OCI-M2 (cell line): ENCODE measurements around the gene MPI.

ENCODE experiments used
- DNase-seq: peaks from one replicate; lab custom pipeline; 2025; ENCODE audit not compliant: unreplicated experiment; lab: John Stamatoyannopoulos, UW

MPI gene

GRCh38 chr15:74889883-74890664 lies at the start of gene MPI:
MPI (plus strand) TSS chr15:74890042; CDS start chr15:74890074, 32 bp downstream.
- DNase-seq = no peak

GRCh38 chr15:74840851-74841775 lies 48.7 kb upstream of the MPI start:
- no peak for DNase-seq

DNA sequence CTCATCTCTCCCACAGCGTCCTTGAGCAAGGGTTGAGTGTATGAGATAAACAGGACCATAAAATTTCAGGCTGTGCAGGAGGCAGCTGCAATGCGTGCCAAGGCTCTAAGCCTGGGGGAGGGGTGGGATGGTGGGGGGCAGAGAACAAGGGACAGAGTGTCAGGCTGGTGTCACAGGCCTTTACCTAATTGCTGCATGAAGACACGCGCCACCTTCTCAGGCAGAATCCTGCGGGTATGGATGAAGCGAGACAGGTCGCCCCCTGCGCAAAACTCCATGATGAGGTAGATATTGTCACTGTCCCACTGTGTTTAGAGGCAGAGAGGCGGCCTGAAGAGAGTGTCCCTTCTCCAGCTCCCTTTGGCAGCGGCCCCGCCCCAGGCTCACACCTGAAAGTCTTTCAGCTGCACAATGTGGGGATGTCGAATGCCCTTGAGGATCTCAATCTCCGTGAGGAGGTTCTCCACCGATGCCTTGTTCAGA lies 47.9 kb upstream of the MPI start:
- DNase-seq = no peak

DNA sequence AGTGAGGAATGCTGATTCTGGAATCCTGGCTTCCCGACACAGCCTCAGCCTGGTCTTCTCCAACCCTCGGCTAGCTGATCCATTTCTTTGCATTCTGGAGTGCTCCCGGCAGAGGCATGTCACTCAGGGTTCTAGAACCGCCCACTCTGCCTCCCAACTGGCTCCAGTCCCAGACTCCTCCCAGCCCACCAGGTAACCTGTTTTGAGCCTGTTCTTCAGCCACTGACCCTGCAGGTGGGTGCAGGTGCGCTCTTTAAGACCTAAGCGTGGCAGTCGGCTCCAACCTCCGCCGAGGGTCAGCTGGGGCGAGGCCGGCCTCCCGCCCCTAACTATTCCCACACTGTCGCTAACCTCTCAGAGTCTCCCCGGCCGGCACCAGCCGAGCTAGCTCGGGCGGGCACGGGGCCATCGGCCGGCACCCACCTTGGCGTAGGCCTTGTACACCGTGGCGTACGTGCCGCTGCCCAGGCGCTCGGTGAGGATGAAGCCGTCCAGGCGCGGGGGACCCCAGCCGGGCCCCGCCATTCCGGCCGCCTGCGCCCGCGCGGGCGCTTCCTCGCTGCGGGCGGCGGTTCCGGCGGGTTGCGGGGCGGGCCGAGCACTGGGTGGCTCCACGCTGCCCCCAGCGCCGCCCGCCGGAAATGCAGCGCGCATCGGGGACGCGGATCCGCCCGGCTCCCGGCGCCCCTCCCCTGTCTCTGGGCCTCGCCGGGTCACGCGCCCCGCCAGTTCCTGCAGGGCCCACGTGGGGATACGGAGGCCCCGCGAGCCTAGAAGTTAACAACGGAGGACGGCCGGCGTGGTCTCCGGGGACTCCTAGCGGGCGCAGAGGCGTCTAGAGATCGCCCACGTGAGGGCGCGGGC lies 47.0 kb upstream of the MPI start, which contains the start of gene ULK3:
ULK3 (minus strand) TSS at position 576 of the 864 bp plus-strand sequence; CDS start at position 525, 51 bp downstream.
- no peak for DNase-seq

GRCh38 chr15:74843445-74843828 lies 46.4 kb upstream of the MPI start:
- no peak for DNase-seq

DNA sequence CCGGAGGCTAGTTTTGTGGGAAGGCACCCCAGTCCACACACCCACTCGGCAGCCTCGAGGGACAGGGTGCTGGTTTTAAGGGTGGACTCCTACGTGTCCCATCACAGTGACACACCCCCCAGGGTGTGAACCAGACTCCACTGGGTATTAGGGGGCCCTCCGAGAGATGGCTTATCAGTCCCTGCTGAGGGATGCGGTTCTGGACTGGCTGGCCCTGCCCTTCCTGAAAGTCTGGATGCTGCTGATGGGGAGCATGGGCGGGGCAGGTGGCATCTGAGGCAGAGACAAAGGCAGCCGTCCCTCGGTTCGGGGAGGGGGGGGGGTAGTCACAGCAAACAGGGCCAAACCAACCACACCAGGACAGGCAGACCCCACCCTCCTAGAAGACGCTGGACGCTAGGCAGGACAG lies 45.9 kb upstream of the MPI start:
- DNase-seq = no peak

DNA sequence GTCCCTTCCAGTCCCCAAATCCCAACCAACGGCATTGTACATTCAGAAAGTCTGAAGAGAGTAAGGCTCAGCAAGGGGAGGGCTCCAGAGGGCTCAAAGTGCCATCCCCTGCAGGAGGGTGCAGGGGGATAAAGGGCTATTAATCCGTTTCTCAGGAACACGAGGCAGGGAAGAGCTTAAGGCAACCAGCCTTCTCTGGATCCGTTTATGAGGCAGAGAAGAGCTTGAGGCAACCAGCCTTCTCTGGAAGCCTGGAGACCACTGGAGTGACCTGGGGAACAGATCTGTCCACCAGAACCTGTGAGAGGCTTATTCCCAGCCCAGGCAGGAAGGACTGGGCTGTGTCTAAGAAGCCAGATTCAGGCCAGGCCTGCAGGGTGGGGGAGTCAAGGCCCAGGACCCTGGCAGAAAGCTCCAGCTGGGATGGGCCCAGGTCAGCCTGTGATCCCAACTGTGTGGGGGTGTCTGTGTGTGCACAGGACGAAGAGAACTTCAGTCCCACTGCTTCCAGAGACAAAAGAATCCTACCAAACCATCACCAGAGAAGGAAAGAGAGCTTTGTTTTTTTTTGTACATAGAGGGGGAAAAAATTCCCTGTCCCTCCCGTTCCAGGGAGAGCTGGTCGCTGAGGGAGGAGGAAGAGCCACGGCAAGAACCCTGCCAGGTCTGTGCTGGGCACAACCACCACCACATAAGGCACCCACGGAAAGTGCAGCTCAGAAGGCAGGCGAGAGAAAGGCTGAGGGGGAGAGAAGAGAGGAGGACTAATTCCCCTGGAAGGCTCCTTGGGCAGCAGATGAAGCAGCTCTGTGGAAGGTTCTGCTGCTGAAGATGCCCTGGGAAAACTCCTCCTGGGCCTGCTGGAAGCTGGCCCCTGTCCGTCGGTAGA lies 45.3 kb upstream of the MPI start:
- DNase-seq = no peak

DNA sequence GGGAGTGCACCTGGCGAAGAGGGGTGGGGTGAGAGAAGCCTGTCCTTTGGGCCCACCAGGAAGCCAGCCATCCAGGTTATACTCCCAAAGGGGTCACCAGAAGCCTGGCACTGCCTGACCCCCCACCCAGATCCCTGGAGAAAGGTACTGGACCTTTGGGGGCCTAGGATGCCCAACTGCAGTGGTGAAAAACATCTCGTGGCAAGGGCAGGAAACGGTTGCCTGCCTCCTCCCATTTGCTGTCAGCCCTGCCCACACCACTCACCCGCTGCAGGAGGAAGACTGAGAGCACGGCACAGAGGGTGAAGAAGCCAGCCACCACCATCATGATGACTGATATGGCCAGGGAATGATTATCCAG lies 44.7 kb upstream of the MPI start:
- DNase-seq = no peak

DNA sequence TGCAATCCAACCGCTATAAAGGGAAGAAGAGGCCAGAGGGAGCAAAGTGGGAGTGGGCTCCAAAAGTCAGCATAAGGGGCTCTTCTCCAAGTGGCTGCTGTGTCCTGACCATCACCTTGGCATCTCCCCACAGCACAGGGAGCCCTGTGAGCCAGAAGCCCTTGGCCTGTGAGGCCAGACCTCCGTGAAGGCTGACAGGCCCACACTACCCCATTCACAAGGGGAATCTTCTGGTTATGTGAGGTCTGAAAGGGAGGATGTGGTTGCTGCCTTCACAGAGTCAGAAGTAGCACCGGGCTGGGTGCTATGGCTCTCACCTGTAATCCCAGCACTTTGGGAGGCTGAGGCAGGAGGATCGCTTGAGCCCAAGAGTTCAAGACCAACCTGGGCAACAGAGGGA lies 44.3 kb upstream of the MPI start:
- DNase-seq = no peak

DNA sequence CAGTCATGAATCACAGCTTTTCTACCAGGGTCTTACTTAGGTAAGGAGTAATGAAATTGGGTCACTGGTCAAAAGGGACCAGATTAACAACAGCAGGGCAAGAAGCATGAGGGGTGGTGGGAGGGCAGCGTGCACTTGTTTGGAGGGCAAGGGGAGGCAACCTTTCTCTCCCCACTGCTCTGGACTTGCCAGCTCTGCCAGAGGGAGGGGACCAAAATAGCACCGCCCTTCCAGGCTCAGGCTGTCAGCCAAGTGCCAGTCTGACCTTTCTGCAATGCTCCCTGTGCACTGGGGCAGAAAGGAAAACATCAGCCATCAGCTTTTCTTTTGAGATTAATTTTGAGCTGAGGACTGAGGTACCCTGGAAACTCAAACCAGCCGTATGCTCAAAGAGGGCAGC lies 42.4 kb upstream of the MPI start:
- no peak for DNase-seq

DNA sequence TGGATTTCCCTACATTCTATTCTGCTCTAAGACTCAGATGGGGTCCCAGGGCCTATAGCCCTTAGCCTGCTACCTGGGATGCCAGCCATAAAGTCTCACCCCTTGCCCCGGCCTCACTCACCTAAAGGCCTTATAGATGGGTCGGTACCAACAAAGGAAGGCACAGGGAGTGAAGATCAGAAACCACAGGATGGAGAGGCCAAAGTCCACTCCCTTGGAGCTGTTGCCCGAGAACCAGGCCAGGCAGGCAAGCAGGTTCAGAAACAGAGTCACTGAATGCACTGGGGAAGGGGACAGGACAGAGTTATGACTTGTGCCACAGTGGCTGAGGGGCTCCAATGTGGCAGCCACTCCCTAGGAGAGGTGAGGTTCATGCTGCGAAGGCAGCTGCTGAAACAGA lies 39.4 kb upstream of the MPI start:
- DNase-seq = no peak

DNA sequence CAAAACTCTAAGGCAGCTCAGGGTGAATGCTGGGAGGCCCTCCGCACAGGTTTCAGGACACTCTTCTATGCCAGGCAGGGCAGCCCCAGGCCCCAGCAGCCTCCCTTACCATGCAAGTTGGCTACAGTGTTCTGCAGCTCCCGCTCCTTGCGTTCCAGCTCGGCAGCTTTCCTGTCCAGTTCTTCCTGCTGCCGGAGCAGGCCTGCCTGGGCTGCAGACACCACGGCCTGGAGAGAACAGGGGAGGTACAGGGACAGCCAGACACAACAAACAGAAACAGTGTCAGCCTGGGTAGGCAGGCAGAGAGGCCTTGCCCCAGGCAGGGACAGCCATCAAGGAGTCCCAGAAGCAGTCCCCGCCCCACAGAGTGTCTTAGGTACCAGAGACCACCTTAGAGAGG lies 37.9 kb upstream of the MPI start:
- no peak for DNase-seq

DNA sequence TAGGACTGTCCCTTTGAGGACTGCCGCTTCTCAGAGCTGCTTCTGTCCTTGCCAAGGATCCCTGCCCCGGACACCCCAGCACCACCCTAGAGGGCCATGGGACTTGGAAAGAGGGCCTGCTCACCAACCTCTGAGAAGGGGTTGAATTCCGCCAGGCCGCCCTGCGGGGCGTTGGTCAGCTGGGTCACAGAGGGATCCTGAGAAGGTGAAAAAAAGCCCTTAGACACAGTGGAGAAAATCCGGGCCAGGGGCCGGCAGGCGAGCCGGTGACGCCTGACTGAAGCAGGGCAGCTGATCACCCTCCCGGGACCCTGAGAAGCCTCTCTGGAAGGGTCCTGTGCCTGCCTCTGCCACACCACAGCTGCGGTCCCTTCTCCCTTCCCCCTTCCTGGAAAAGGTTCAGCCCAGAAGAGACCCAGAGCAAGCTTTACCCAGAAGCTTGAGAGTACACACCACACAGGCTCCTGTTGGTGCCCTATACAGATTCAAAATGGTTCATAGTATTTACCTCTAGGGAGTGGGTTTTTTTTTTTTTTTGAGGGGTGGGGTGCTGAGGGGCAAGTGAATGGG lies 35.3 kb upstream of the MPI start:
- DNase-seq = no peak

GRCh38 chr15:74855857-74856256 lies 34.0 kb upstream of the MPI start:
- DNase-seq = no peak

DNA sequence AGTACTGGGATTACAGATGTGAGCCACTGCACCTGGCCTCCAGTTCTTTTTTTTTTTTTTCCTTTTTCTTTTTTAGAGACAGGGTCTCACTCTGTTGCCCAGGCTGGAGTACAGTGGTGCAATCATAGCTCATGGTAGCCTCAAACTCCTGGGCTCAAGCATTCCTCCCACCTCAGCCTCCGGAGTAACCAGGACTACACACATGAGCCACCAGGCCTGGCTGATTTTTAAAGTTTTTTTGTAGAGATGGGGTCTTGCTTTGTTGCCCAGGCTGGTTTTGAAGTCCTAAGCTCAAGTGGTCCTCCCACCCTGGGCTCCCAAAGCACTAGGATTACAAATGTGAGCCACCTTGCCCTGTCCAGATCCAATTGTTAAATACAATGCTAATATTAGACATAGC lies 33.3 kb upstream of the MPI start:
- no peak for DNase-seq

DNA sequence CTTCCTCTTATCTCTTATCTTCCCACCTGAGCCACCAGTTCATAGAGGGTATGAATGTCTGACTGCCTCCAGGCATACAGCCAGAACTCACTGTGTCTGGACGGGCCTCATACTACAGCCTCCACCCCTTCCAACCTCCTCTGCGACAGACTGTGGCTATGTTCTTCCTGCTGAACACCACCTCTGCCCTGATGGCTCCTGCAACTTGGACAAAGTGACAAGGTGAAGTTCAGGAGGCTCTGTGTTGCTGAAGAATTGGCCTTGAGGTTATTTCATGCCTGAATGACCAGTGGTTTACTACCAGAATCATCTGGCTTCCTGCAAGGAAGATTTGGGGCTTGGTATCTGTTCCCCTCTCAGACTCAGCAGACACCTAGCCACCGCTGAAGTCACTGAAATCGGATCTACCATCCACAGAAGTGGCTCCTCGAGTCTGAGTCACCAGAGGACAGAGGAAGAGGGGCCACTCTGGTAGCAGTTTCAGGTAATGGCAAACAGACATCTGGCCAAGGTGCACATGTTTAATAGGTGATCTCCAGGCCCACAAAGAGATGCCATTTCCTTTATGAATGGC lies 32.7 kb upstream of the MPI start:
- no peak for DNase-seq

DNA sequence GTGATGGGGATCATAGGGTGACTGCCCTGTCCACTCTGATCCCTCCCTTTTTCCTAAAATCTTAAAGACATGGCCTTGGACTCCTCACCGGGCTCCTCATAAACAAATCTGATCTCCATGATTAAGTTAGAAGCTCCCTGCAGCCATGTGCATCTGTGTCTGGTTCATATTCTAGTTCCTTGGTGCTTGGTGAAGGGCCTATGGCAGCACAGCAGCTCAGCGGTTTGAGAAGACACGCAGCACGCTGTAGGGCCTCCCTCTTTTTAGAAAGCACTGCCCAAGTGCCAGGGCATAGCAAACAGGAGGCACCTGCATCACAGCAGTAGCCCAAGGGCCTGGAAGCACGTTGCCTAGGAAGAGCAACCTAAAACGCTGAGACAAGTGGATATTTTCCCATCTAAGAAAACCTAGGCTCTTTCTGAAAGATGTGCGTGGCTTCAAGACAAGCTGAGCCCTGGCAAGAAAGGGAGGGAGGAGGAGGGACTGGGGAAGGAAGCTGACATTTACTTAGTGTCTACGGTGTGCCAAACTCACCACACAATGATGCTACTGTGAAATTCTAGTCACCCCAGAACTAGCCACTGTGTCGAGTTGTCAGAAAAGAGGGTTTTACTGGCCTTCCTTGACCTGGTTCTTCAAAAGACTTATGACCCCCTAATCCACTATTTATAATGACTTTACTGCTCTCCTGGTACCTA lies 32.0 kb upstream of the MPI start:
- DNase-seq = no peak

DNA sequence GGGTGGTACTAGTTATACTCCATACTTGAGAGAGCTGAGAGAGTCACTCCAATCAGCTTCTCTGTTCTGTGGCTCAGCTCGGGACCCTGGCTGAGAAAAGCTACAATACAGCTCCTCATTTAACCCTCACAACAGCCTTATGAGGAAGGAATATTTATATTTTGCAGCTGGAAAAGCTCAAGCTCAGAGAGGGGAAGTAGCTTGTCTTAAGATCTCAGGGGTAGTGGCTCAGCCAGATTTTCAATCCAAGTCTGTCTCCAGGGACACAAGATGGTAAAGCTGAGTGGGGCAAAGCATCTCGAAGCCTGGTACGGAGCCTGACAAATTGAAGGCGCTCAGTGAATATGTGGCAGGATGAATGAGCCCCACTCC lies 31.5 kb upstream of the MPI start:
- no peak for DNase-seq
